Left lung (tissue), 10 donors: ENCODE results near the gene COL18A1. TPM values are rescaled to one million over a fixed set of nuclear protein-coding genes. Genes with fewer than 3 reads are reported as not detected.
A peak's percentile ranks its signal among the peaks of the same experiment; 100 is the strongest.

Experiments used
- ATAC-seq: fragments of 200-7000 bp; cut with Tn5 transposase; one replicate; pipeline ENCODE4 v1.9.1; 2020; ENCODE audit warnings: moderate library complexity
- DNase-seq, 4 donors: peaks; one replicate each; pipeline ENCODE4 v3.0.0-alpha.2; 2013 to 2020
- H3K27ac ChIP-seq, 2 donors: fragments of 200-600 bp; sonication (generic) in 1 of 2; one replicate each; pipeline versions ENCODE4 v1.5.0 to v1.8.0; 2020 to 2021
- H3K27me3 ChIP-seq, 2 donors: fragments of 200-600 bp; sonication (generic) in 1 of 2; one replicate each; pipeline versions ENCODE4 v1.5.0 to v1.8.0; 2020 to 2021
- H3K36me3 ChIP-seq, 2 donors: fragments of 200-600 bp; sonication (generic) in 1 of 2; one replicate each; pipeline versions ENCODE4 v1.5.0 to v1.8.0; 2020 to 2021
- H3K4me1 ChIP-seq, 2 donors: fragments of 200-600 bp; one replicate each; pipeline ENCODE4 v1.8.0; 2021
- H3K4me3 ChIP-seq, 2 donors: fragments of 200-600 bp; sonication (generic) in 1 of 2; one replicate each; pipeline versions ENCODE4 v1.5.0 to v1.8.0; 2020 to 2021; ENCODE audit warnings: mild to moderate bottlenecking in 1 of 2
- H3K9me3 ChIP-seq, 2 donors: fragments of 200-600 bp; sonication (generic) in 1 of 2; one replicate each; pipeline versions ENCODE4 v1.5.0 to v1.8.0; 2020 to 2021
- intact Hi-C, 2 donors: fragments of 100-400 bp; cut with DNase I; formaldehyde crosslinking; loops; one replicate each; pipeline versions ENCODE4 v1.11.2 to v1.14.2; 2022
- polyA plus RNA-seq, 6 donors: library from polyadenylated mRNA; unstranded; fragments of 120-200 nt; gene quantifications; one replicate each; pipeline ENCODE4 v1.2.1, GENCODE V29; 2013; ENCODE audit not compliant: insufficient read length in 6 of 6
- total RNA-seq, 2 donors: library from RNA; stranded (reverse); fragmentation: NEBNext Ultra II Directional; extraction: Animal tissue kit (Norgen Biotek cat#: 25700); gene quantifications; one replicate each; pipeline ENCODE4 v1.2.1, GENCODE V29; 2021
- TF ChIP-seq, protein P1 (sequence below), 2 donors: fragments of 200-600 bp; sonication (generic) in 1 of 2; IDR thresholded peaks; one replicate each; pipeline versions ENCODE4 v1.5.0 to v1.8.0; 2021; ENCODE audit warnings: antibody characterized with exemption in 2 of 2
- donor health status: DM: no; HTN: yes; CAD: no.
- donor health status: DM: no; HTN: no; CAD: no.

Gene COL18A1
- total and polyA plus RNA-seq, 8 donors: 39.3 to 90.2 (median 64.0) TPM

DNA sequence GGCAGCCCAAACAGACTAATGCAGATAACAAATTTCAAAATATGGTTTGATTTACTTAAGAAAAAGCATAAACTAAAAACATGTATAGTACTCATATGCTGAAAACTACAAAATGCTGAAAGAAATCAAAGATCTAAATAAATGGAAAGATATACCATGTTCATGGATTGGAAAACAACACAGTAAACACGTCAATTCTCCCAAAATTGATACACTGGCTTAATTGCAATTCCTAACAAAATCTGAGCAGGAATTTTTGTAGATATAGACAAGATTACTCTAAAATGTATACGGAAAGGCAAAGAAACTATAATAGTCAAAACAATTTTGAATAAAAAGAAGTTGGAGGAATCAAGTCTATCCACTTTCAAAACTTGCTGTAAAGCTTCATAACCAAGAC is 116.3 kb downstream of the COL18A1 start:
- ATAC-seq (no peak), DNase-seq (no peak)
- Histone ChIP-seq H3K36me3 (peaks cover 0 to 45% of the 10 kb centered on the region in 2 donors), H3K27me3 (no peaks in the 10 kb centered on the region), H3K4me3 (no peak overlapping the region), H3K27ac (no peak overlapping the region), H3K9me3 (peaks cover 0 to 41% of the 10 kb centered on the region in 2 donors), H3K4me1 (peaks cover 0 to 26% of the 10 kb centered on the region in 2 donors)
- TF ChIP-seq, protein P1, sequence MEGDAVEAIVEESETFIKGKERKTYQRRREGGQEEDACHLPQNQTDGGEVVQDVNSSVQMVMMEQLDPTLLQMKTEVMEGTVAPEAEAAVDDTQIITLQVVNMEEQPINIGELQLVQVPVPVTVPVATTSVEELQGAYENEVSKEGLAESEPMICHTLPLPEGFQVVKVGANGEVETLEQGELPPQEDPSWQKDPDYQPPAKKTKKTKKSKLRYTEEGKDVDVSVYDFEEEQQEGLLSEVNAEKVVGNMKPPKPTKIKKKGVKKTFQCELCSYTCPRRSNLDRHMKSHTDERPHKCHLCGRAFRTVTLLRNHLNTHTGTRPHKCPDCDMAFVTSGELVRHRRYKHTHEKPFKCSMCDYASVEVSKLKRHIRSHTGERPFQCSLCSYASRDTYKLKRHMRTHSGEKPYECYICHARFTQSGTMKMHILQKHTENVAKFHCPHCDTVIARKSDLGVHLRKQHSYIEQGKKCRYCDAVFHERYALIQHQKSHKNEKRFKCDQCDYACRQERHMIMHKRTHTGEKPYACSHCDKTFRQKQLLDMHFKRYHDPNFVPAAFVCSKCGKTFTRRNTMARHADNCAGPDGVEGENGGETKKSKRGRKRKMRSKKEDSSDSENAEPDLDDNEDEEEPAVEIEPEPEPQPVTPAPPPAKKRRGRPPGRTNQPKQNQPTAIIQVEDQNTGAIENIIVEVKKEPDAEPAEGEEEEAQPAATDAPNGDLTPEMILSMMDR (IDR thresholded peaks at IDR 0.05): no peak
- intact Hi-C loops: no loop called here

DNA sequence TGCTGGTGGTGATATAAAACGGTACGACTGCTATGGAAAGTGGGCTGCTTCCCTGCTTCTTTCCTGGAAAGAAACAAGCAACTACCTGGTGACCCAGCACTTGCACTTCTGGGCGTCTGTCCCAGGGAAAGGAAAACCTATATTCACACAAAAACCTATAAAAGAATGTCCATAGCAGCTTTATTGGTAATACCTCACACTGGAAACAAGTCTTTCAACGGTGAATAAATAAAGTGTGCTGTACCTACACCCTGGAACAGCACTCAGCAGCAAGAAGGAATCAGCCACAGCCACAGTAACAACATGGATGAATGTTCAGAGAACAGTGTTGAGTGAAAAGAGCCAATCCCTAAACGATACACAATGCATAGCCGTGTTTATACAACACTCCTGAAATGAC is 117.4 kb downstream of the COL18A1 start:
- H3K4me1 ChIP-seq: peaks cover 0 to 15% of the 10 kb centered on the region in 2 donors
- H3K27ac ChIP-seq: no peak overlapping the region
- peaks cover 0 to 48% of the 10 kb centered on the region in 2 donors for H3K36me3 ChIP-seq
- ATAC-seq (no peak), DNase-seq (no peak)
- intact Hi-C loops: no loop called here
- TF ChIP-seq, protein P1 (IDR thresholded peaks at IDR 0.05): no peak
- peaks cover 0 to 41% of the 10 kb centered on the region in 2 donors for H3K9me3 ChIP-seq
- no peaks in the 10 kb centered on the region for H3K27me3 ChIP-seq
- H3K4me3 ChIP-seq: no peak overlapping the region

DNA sequence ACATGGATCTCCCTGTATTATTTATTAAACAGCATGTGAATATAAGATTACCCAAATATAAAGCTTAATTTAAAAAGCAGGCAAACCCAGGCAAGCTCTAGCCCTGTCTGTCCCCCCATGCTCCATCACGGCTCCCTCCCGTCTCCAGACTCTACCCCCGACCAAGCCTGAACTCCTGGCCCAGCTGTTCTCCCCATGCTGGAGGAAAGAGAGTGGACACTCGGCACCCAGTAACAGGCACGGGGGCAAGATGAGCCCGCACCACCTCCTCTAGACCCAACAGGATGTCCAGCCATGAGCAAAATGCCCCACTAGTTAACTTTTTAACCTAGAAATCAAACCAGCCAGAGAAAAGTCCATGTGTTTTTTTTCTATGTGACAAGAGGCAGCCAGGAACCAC is 118.0 kb downstream of the COL18A1 start:
- H3K4me3 ChIP-seq: no peak overlapping the region
- no peak overlapping the region for H3K27ac ChIP-seq
- H3K27me3 ChIP-seq: no peaks in the 10 kb centered on the region
- ATAC-seq (no peak), DNase-seq (peak in 1 of 4 donors; percentile 11)
- TF ChIP-seq, protein P1 (IDR thresholded peaks at IDR 0.05): no peak
- intact Hi-C loops: no loop called here
- peaks cover 0 to 49% of the 10 kb centered on the region in 2 donors for H3K36me3 ChIP-seq
- peaks cover 0 to 41% of the 10 kb centered on the region in 2 donors for H3K9me3 ChIP-seq
- H3K4me1 ChIP-seq: peaks cover 0 to 9% of the 10 kb centered on the region in 2 donors

DNA sequence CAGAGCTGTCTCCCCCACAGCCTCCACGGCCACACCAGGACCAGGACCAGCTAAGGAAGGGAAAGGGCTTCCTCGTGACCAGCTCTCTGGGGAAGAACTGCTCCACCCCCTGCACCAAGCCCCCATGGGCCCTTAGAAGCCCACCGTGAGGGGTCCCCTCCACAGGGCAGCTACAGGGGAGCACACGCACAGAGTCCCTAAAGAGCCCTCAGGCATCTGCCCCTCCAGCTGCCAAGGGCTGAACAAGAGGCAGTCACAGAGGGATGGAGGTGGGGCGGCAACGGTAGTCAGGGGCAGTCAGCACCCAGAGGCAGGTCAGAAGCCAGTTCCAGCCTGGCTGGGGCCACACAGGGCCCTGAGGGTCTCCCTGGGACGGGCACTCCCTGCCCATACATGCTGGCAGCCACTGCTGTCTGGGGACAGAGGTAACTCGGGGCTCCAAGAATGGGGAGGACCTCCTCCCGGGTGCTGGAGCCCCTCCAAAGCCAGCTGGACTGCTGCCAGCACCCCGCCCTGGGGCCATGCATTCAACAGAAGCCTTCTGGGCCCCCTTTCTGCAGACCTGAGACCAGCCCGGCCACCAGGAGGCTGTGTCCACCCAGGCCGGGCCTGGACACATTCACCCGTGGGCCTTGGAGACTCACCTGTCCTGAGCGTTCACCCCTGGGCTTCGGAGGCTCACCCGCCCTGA is 118.6 kb downstream of the COL18A1 start:
- Histone ChIP-seq H3K36me3 (peaks cover 0 to 54% of the 10 kb centered on the region in 2 donors), H3K4me3 (no peak overlapping the region), H3K27ac (no peak overlapping the region), H3K9me3 (peaks cover 0 to 36% of the 10 kb centered on the region in 2 donors), H3K27me3 (no peaks in the 10 kb centered on the region), H3K4me1 (peaks cover 0 to 9% of the 10 kb centered on the region in 2 donors)
- no peak for ATAC-seq
- DNase-seq: peak in 2 of 4 donors; percentile 28 to 61
- intact Hi-C loops: no loop called here
- TF ChIP-seq, protein P1 (IDR thresholded peaks at IDR 0.05): no peak

DNA sequence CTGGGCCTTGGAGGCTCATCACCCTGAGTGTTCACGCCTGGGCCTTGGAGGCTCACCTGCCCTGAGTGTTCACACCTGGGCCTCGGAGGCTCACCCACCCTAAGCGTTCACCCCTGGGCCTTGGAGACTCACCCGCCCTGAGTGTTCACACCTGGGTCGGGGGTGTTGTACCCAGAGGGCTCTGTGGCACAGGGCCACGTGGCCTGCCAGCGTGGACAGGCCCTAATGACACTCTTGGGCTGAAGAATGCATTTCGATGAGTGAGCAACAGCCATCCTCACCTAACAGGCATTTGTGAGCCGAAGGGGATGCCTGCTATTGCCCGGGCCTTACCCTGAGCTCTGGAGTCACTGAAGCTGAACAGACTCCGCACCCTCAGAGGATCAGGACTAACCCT is 119.8 kb downstream of the COL18A1 start:
- H3K27me3 ChIP-seq: no peaks in the 10 kb centered on the region
- no peak overlapping the region for H3K27ac ChIP-seq
- no peak overlapping the region for H3K4me3 ChIP-seq
- intact Hi-C loops: no loop called here
- TF ChIP-seq, protein P1 (IDR thresholded peaks at IDR 0.05): no peak
- ATAC-seq: no peak
- peak in 2 of 4 donors; percentile 13 to 22 for DNase-seq
- H3K36me3 ChIP-seq: peaks cover 0 to 65% of the 10 kb centered on the region in 2 donors
- peaks cover 0 to 24% of the 10 kb centered on the region in 2 donors for H3K9me3 ChIP-seq
- H3K4me1 ChIP-seq: peaks cover 0 to 4% of the 10 kb centered on the region in 2 donors
